Measurements from ENCODE around the gene TMEM106C.

- TF ChIP-seq CHD1 (IDR thresholded peaks at IDR 0.05; ENCODE audit: low read depth, low read length), result no peak
- TF ChIP-seq YY1 (IDR thresholded peaks at IDR 0.05; ENCODE audit: low read depth, low read length), result no peak
- no peak for TF ChIP-seq JUNB (IDR thresholded peaks at IDR 0.05)
- TF ChIP-seq RAD51 (IDR thresholded peaks at IDR 0.05), result no peak
- TF ChIP-seq RCOR1 (conservative IDR thresholded peaks at IDR 0.05; ENCODE audit: low read depth, low read length), result no peak
- no peak for TF ChIP-seq CTCF (IDR thresholded peaks at IDR 0.05 in 2 of 3, conservative IDR thresholded peaks at IDR 0.05 in 1 of 3; ENCODE audit: control insufficient read depth in 2 of 3, extremely low read depth in 1 of 3, insufficient read depth in 1 of 3, low read depth in 3 of 3, low read length in 3 of 3)
- TF ChIP-seq KDM1A (IDR thresholded peaks at IDR 0.05; ENCODE audit: borderline replicate concordance), result no peak
- TF ChIP-seq TCF12 (IDR thresholded peaks at IDR 0.05; ENCODE audit: low read depth, low read length), result no peak
- no peak for TF ChIP-seq RAD21 (IDR thresholded peaks at IDR 0.05; ENCODE audit: insufficient read depth, low read depth, low read length)
- no peak for TF ChIP-seq LARP7 (IDR thresholded peaks at IDR 0.05)
- TF ChIP-seq USF1 (IDR thresholded peaks at IDR 0.05; ENCODE audit: borderline replicate concordance, extremely low read length, insufficient read depth, low read depth, low read length), result no peak
These were observed 45.0 kb downstream of the TMEM106C start for GRCh38 chr12:48008349-48008748.

Data from GM12878 (cell line).